IPS DF 4.7 (cell line): ENCODE data around the gene ST3GAL3.

Source experiments
- DNase-seq: peaks from one replicate; pipeline ENCODE4 v3.0.0-alpha.2; 2013; ENCODE audit warnings: low spot score; ENCODE audit errors: extremely low read depth

ST3GAL3 gene

DNA sequence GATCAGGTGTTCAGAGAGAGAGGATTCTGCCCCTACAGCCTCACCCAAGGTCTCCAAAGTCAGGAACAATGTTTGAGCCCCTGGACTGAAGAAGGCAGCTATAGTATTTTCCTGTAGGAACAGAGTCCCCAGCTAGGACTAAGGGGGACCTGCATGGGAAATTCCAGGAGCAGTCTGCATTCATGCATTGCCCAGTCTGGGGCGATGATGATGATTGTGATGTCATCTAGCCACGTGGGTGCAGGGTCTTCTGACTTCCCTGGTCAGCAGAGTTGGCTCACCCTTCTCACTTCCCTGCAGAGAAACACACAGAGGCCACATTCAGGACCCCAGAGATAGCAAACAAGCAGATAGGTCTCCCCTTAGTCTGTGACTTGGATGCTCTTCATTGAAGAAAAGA is 169.8 kb downstream of the ST3GAL3 start:
- DNase-seq, result no peak

DNA sequence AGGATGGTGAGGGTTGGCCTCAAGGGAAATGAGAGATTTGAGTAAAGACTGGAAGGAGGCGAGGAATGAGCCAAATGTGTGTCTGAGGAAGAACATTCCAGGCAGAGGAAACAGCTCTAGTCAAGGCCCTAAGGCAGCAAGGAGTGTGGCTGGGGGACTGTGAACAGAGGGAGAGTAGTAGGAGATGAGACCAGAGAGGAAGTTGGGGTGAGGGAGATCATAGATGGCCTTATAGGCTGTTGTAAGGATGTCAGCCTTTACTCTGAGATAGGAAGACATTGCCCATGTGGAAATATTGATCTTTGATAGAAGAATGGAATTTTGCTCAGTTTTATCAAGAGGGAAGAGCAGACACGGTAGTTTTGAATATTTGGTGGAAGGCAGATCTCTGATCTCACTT is 171.1 kb downstream of the ST3GAL3 start:
- DNase-seq, result no peak

DNA sequence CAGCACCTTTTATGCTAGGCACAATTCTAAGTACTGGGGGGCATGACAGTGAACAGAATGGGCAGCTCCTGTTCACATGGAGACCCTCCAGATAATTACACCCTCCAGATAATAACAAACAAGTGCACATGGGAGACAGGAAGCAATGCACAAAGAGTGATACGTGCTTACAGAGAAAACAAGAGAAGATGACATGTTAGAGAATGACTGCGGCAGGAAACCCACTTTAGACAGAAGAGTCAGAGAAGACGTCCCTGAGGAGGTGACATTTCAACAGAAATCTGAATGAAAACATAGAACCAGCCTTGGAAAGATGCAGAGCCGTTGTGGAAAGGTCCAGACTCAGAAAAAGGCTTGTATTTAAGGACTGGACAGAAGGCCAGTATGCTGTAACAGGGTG is 171.5 kb downstream of the ST3GAL3 start:
- DNase-seq, result no peak

DNA sequence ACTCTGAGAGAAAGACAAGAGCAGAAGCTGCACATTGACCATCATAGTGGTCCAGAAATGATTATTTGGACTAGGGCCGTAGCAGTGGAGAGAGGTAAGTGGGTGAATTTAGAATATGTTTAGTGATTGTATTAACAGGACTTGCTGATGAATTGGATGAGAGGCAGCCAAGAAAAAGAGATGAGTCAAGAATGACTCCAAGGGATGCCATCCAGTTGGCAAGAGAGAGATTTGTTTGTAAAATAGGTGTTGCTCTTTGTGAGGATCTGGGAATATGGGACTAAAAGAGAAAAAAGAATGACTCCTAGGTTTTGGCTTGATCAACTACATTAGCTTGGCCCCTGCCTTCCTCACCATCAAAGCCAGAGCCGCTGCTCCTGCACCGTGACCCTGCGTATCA is 172.1 kb downstream of the ST3GAL3 start:
- no peak for DNase-seq

DNA sequence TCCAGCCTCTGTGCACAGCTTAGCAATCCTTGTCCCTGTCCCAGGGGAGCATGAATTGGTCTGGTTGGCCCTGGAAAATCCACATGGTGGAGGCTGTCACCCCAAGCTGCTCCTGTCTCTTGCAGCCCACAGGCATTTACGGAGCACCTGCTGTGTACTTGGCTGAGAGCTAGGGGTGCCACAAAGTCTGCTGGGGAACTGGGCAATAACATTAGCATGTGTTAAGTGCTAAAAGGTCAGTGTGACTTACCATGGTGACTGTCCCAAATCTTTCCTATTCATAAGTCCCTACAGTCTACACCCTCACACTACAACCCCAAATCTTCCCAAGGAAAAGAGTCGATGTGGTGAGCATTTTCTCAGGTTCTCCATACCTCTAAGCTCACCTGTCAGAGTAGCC is 172.7 kb downstream of the ST3GAL3 start:
- DNase-seq, result no peak

DNA sequence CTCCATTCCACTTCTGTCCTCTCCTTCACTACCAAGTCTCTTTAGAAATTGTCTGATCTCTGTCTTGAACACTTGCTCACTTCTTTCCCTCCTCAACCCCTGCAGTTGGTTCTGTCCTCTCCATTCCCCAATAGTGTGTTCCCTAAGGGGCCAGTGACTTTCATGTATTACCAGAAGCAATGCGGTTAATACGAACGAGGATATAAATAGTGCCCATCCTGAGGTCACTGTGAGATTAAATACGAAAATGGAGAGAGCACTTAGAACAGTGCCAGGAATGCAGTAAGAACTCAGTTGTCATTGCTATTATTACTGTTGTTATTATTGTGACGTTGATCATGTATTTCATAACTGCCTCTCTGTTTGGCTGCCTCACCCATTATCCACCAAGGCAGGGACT is 173.3 kb downstream of the ST3GAL3 start:
- no peak for DNase-seq

DNA sequence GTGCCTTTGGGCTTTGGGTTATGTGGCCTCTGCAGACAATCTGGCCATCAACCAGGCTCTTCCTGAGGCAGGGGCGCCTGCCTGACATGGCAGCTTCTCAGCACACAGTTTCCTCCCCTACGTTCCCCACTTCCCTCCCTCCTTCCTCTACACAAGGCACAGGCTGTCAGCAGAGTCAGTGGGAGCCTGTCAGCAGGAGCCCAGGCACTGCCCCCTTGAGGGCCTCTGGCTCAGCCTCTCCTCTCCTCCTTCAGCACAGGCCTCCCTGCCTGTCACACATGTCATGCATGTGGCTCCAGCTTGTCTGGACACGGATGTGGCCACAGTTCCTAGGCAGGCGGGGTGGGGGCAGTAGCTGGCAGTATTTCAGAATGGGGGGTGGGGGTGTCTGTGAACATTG is 174.1 kb downstream of the ST3GAL3 start:
- no peak for DNase-seq

DNA sequence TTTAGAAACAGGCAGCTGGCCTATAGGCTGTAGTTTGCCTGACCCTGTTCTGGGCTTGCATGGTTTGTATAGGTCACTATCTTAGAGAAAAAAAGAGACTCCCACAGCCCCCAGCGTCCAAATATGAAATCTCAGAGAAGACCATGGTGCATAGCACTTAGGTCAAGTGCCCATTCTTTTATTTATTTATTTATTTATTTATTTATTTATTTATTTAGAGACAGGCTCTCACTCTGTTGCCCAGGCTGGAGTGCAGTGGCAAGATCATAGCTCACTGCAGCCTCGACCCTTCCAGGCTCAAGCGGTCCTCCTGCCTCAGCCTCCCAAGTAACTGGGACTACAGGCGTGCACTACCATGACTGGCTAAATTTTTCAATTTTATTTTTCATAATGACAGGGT is 175.4 kb downstream of the ST3GAL3 start:
- DNase-seq, result no peak

DNA sequence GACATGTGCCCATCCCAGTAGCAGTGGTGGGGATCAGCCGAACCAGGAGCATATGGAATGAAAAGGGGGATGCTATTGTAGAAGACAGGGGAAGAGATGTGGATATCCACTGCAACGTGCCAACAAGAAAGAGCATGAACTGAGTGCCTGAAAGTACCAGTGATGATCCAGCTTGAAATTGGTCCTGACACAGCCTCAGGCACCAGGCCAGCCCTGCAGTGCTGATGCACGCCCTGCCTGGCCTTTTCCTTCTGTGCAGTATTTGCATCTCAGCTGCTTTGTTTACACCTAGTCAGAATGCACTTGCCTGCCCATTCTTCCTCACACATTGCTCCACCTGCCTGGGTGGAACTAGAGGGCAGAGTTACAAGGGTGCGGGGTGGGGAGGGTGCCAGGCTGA is 176.0 kb downstream of the ST3GAL3 start:
- no peak for DNase-seq

DNA sequence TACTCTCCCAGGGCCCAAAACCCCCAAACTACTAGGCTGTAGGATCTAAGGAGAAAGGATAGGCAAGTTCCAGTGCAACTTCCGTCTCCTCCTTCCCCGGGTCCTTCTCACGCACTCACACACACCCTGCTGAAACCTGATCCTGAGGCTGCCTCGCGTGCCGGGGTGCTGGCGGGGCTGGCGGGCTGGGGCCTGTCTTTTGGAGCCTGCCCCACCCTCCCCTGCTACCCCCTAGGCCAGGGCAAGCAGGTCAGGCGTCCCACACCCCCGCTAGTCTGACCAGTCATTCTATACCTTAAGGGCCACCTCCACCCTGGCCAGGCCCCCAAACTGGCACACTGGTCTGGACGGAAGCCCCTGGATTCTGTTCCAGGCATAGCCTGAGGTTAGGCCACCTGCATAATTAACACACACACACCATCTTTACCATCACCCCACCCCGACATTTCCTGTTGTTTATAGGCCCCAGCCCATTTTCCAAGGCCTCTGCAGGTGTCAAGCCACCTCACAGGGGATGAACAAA is 178.0 kb downstream of the ST3GAL3 start:
- DNase-seq, result no peak

DNA sequence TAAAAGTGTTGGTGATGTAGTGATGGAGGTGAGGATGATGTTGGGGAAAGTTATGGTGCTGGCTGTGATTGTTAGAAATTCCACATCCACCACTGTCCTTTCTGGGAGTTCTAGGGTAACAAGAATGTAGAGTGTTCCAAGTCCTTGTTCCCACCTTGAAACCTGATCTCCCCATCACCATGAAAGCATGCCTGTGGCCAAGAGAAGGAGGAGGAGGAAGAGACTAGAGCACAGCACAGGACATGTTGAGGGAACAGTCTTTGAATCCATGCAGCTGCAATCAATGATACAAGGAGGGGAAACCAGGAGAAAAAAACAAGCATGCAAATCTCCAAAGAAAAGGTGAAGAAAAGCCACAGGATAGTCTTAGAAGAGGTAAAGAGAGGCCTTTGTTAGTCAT is 180.4 kb downstream of the ST3GAL3 start:
- DNase-seq, result no peak

DNA sequence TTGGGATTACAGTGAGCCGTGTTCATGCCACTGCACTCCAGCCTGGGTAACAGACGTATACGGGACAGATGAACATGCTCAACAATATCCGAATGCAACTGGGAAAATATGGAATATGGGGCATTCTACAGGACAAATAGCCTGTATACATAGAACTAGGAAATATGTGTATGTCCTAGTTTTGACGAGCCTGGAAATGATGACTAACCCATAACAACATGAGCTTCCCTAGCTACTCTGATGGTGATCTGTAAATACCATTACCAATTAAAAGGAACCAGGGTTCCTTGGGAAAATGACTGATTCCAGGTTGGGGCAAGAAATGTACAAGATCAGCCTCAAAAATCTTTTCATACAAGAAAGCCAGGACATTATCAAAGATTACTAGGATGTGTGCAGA is 183.5 kb downstream of the ST3GAL3 start:
- DNase-seq, result no peak

DNA sequence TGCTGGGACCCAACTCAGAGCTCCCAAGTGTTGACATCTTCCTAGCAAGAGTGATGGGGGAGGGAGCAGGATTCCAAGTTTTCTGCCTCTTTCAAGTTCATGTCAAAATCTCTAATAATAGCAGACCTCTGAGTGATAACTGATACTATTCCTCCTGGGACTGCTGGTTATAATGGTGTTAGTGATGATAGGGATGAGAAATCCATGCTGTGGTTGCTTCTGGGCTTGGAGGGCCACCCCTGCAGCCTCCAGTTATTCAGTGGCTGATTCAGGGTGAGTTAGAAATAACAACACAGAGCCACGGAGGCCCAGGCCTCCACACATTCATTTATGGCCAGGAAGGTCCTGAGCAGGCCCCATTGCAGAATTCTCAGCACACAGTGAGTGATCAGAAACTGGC is 185.7 kb downstream of the ST3GAL3 start:
- DNase-seq, result no peak

DNA sequence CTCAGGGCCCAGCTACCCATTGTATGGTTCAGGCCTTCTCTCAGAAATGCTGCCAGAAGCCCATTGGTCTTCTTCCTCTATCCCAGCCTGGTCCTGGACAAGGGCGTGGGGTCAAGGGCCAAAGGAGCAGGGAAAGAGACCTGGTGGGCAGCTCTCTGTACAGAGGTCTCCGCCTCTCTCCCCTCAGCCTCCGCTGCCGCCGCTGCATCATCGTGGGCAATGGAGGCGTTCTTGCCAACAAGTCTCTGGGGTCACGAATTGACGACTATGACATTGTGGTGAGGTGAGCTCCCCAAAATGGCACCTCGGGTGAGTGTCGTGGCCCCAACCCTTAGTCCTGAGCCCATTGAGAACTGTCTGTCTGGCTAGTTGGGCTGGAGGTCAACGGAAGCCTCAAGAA is 191.6 kb downstream of the ST3GAL3 start:
- DNase-seq, result no peak

DNA sequence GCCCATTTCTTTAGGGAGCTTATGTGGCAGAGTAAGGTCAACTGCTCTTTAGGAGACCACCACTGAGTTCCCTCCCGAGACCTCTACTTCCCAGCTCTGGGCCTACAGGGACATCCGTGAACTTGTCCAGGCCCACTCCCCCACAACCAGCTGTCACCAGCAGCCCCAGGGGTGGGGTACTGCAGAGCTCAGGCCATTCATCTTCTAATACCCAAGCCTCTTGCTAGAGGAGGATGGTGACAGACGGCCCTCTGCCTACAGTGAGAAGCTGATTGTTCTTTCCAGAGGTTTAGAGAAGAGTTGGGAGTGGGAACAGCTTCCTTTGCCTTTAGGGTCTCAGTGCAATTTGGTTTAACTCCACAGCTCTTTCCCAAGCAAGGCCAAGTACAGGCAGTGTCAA is 193.1 kb downstream of the ST3GAL3 start:
- DNase-seq, result no peak

DNA sequence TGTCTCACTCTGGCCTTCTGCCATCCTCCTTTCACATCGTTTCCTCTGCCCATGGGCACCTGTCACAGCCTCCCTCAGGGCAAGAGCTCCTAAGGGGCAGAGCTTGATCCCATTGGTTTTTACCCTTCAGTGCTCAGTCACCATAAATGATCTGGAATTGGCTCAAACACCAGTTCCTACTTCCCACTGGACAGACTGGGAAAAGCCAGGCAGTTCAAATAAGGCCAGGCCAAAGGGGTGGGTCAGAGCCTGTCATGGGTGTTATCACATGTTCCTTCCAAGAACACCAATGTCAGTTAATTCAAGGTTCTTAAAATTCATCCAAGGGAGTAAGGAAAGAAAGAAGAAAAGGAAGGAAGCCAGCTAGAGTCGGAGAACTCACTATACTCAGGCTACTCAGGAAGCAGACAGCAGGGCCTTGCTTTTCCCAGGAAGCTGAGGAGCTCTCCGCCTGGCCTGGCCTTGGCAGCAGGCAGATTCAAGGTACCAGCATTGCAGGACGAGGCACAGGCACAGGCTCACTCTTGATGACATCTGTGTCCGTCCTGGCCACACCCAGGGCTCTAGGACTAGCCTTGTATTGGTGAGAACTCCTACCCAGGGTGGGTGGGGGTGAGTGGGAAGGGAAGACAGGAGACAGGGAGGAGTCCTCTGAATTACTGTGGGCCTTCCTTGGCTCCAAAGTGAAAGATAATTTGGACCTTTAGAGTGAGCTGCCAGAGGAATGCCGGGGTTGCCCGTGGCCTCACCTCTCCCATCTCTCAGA is 194.0 kb downstream of the ST3GAL3 start:
- DNase-seq, result no peak

DNA sequence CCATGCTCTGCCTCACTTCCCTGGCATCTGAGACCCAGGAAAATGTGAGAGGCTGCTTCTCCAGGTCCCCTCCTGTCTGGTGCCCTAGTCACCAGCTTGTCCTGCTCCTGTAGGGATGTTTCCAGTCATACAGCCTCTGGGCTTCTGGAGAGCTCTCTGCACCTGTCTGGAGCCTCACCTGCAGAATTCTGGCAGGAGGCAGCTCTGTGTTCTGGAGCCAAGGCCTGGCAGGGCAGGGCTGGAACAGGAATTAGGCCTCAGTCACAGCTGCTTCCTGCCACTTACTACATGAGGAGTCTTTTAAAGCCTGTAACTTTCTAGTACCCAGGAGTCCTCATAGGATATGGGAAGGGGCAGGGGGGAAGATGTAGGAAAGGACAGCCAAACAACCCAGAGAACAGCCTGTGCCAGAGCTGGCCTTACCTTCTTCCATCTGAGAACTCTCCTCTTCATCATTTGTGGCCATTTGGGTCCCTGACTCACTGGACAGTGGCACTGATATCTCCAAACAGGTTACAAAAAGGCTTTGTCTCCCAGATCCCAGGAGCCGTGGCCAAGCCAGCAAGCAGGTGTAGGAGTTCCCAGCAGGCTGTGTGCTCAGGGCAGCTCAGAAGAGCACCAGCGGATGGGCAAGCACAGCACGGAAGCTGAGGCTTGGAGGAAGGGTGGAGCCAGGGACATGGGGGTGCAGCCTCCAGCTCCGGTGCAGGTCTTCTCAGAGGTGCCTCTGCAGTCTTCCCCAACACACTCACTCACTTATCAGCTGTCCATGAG is 194.9 kb downstream of the ST3GAL3 start:
- no peak for DNase-seq

DNA sequence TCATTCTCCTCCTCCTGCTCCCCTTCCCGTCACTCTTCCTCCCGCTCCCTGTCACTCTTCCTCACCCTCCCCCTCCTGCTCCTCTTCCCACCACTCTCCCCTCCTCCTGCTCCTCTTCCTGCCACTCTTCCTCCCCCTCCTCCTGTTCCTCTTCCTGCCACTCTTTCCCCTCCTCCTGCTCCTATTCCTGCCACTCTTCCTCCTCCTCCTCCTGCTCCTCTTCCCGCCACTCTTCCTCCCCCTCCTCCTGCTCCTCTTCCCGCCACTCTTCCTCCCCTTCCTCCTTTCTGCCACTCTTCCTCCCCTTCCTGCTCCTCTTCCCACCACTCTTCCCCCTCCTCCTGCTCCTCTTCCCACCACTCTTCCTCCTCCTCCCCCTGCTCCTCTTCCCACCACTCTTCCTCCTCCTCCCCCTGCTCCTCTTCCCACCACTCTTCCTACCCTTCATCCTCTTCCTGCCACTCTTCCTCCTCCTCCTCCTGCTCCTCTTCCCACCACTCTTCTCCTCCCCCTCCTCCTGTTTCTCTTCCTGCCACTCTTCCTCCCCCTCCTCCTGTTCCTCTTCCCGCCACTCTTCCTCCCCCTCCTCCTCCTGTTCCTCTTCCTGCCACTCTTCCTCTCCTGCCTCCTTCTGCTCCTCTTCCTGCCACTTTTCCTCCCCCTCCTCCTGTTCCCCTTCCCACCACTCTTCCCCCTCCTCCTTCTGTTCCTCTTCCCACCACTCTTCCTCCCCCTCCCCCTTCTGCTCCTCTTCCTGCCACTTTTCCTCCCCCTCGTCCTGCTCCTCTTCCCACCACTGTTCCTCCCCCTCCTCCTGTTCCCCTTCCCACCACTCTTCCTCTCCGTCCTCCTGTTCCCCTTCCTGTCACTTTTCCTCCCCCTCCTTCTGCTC is 197.6 kb downstream of the ST3GAL3 start:
- DNase-seq, result no peak

DNA sequence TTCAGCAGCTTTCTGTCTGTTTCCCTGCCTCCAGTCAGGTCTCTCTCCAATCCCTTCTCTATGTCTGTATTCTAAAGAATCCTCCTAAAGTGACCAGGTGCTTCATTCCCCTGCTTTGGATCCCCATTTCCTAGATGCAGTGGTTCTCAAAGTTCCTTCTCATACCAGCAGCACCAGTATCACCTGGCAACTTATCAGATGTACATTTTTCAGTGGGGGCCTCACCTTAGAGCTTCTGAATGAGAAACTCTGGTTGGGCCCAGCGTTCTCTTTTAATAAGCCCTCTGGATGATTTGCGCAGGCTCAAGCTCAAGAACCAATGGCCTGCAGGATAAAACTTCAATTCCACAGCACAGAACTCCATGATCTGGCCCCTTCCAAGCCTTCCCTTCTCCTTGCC is 200.9 kb downstream of the ST3GAL3 start:
- DNase-seq, result no peak

DNA sequence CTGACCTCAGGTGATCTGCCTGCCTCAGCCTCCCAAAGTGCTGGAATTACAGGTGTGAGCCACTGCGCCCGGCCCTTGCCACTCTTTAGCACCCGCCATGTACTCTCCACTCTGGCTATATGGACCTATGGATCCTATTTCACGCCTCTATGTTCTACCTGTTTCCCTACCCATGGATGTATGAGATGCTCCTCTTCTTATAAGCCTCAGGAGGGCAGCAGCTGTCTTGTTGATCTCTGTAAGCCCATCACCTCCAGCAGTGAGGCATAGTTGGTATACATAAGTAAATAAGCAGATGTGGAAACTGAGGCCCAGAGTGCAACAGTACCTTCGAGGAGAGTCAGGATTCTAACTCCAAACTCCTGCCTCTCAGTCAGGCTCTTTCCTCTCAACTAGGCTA is 201.5 kb downstream of the ST3GAL3 start:
- DNase-seq, result no peak

DNA sequence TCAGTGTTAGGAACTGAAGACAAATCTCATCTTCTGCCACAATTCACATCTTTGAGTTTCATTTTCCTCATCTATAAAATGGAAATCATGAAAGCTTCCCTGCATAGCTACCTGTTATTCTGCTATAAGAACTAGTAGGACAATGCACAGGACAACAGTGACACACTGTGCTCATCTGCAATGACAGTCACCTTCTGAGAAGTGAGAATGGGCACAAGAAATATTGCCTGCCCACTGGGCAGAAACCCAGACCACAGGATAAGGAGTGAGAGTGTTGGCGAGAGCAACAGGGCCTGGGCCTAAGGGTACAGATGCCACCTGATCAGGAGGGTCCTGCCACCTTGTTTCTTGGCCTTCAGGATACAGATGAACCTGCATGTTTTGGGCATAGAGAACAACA is 203.0 kb downstream of the ST3GAL3 start:
- no peak for DNase-seq

DNA sequence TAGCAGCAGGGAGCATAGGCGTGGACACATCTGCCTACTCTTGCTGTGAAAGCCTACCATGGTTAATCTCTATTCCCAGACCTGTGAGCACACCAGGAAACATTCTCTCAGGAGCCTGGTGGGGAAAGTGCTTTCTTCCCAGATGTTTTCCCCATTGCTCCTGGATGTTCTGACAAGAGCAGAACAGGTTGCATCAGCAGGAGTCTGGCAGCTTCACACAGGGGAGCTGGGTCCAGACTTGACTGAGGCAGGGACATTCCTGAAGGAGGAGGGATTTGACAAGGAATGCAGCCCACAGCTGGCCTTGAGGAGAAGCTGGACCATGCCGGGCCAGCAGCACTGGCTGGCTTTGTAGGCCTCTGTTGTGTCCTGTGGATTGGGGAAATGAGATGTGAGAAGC is 205.3 kb downstream of the ST3GAL3 start:
- DNase-seq, result no peak
